ENCODE results near the gene ADGRA1.

ADGRA1 gene

GRCh38 chr10:133090101-133090500 lies 2.4 kb downstream of the ADGRA1 start:
- Histone ChIP-seq H3K9me3 (ENCODE audit: control insufficient read depth, low read length) (no peaks in the 10 kb centered on the region), H3K9ac (ENCODE audit: low read length) (no peak overlapping the region), H3K4me3 (ENCODE audit: low read length) (no peak overlapping the region), H3K4me1 (ENCODE audit: control insufficient read depth, insufficient read depth, low read length) (no peaks in the 10 kb centered on the region), H3K27me3 (replicated peaks; ENCODE audit: control insufficient read depth, insufficient read depth, low read length) (peaks cover 49% of the 10 kb centered on the region), H3K36me3 (ENCODE audit: control insufficient read depth, insufficient read depth, low read length, severe bottlenecking) (no peaks in the 10 kb centered on the region)
- no peak for DNase-seq (ENCODE audit: low read depth)

- Histone ChIP-seq H3K4me3 (ENCODE audit: low read length) (no peak overlapping the region), H3K27me3 (replicated peaks; ENCODE audit: control insufficient read depth, insufficient read depth, low read length) (peaks cover 53% of the 10 kb centered on the region), H3K9ac (ENCODE audit: low read length) (no peak overlapping the region), H3K36me3 (ENCODE audit: control insufficient read depth, insufficient read depth, low read length, severe bottlenecking) (no peaks in the 10 kb centered on the region), H3K4me1 (ENCODE audit: control insufficient read depth, insufficient read depth, low read length) (no peaks in the 10 kb centered on the region), H3K9me3 (ENCODE audit: control insufficient read depth, low read length) (no peaks in the 10 kb centered on the region)
- DNase-seq (ENCODE audit: low read depth) = no peak
Measured at GRCh38 chr10:133090654-133091053, 2.9 kb downstream of the ADGRA1 start.

- H3K4me1 ChIP-seq (ENCODE audit: control insufficient read depth, insufficient read depth, low read length) = no peaks in the 10 kb centered on the region
- no peak overlapping the region for H3K4me3 ChIP-seq (ENCODE audit: low read length)
- no peak for DNase-seq (ENCODE audit: low read depth)
- H3K9ac ChIP-seq (ENCODE audit: low read length) = no peak overlapping the region
- H3K27me3 ChIP-seq (replicated peaks; ENCODE audit: control insufficient read depth, insufficient read depth, low read length) = peaks cover 51% of the 10 kb centered on the region
- H3K36me3 ChIP-seq (ENCODE audit: control insufficient read depth, insufficient read depth, low read length, severe bottlenecking) = no peaks in the 10 kb centered on the region
- H3K9me3 ChIP-seq (ENCODE audit: control insufficient read depth, low read length) = no peaks in the 10 kb centered on the region
Measured at GRCh38 chr10:133091316-133091715, 3.6 kb downstream of the ADGRA1 start.

DNA sequence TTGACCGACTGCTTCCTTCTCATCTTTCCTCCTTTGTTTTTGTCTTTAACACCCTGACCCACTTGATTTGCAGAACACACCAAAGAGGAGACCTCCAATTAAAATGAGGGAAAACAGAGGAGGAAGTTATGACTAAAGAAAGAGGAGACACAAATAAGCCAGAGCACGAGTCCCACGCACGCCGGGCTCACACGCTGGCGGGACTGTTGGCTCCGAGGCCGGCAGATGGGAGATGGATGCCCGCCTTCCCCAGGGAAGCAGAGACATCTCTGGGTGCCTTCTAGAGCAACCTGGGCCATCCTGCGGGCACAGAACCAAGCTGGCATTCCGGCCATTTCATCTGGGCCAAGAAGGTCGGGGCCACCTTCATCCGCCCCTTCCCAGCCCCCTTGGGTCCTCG lies 5.6 kb downstream of the ADGRA1 start:
- no peak overlapping the region for H3K4me3 ChIP-seq (ENCODE audit: low read length)
- no peak for DNase-seq (ENCODE audit: low read depth)
- H3K9me3 ChIP-seq (ENCODE audit: control insufficient read depth, low read length) = no peaks in the 10 kb centered on the region

GRCh38 chr10:133094286-133094685 lies 6.6 kb downstream of the ADGRA1 start:
- Histone ChIP-seq H3K36me3 (ENCODE audit: control insufficient read depth, insufficient read depth, low read length, severe bottlenecking) (no peaks in the 10 kb centered on the region), H3K9me3 (ENCODE audit: control insufficient read depth, low read length) (no peaks in the 10 kb centered on the region), H3K4me3 (ENCODE audit: low read length) (no peak overlapping the region), H3K27me3 (replicated peaks; ENCODE audit: control insufficient read depth, insufficient read depth, low read length) (peaks cover 53% of the 10 kb centered on the region), H3K4me1 (ENCODE audit: control insufficient read depth, insufficient read depth, low read length) (no peaks in the 10 kb centered on the region), H3K9ac (ENCODE audit: low read length) (no peak overlapping the region)
- DNase-seq (ENCODE audit: low read depth) = no peak

More for the DNA sequence above, 5.6 kb downstream of the ADGRA1 start:
- no peak overlapping the region for H3K9ac ChIP-seq (ENCODE audit: low read length)
- no peaks in the 10 kb centered on the region for H3K36me3 ChIP-seq (ENCODE audit: control insufficient read depth, insufficient read depth, low read length, severe bottlenecking)
- no peaks in the 10 kb centered on the region for H3K4me1 ChIP-seq (ENCODE audit: control insufficient read depth, insufficient read depth, low read length)
- peaks cover 50% of the 10 kb centered on the region for H3K27me3 ChIP-seq (replicated peaks; ENCODE audit: control insufficient read depth, insufficient read depth, low read length)

DNA sequence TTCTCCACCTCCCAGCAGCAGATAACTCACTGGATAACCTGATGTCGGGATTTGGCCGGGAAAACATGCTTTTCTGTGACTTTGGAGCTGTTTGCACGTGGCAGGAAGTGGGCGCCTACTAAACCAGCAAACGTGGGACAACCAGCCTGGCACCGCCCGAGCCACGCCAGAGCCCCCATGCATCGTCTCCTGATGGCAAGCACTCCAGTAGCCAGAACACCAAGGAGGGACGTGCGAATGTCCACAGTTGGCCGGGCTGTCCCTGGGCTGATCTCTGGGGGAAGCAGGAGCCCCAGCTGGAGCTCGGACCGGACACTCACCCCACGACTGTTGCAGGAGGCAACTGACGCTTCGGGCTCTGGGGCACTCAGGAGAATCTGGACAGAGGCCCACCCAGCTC lies 7.1 kb downstream of the ADGRA1 start:
- Histone ChIP-seq H3K4me3 (ENCODE audit: low read length) (no peak overlapping the region), H3K27me3 (replicated peaks; ENCODE audit: control insufficient read depth, insufficient read depth, low read length) (peaks cover 52% of the 10 kb centered on the region), H3K36me3 (ENCODE audit: control insufficient read depth, insufficient read depth, low read length, severe bottlenecking) (no peaks in the 10 kb centered on the region), H3K9me3 (ENCODE audit: control insufficient read depth, low read length) (no peaks in the 10 kb centered on the region), H3K9ac (ENCODE audit: low read length) (no peak overlapping the region), H3K4me1 (ENCODE audit: control insufficient read depth, insufficient read depth, low read length) (no peaks in the 10 kb centered on the region)
- DNase-seq (ENCODE audit: low read depth) = no peak

GRCh38 chr10:133095586-133095985 lies 7.9 kb downstream of the ADGRA1 start:
- Histone ChIP-seq H3K9me3 (ENCODE audit: control insufficient read depth, low read length) (no peaks in the 10 kb centered on the region), H3K4me1 (ENCODE audit: control insufficient read depth, insufficient read depth, low read length) (no peaks in the 10 kb centered on the region), H3K36me3 (ENCODE audit: control insufficient read depth, insufficient read depth, low read length, severe bottlenecking) (no peaks in the 10 kb centered on the region), H3K4me3 (ENCODE audit: low read length) (no peak overlapping the region), H3K27me3 (replicated peaks; ENCODE audit: control insufficient read depth, insufficient read depth, low read length) (peaks cover 48% of the 10 kb centered on the region), H3K9ac (ENCODE audit: low read length) (no peak overlapping the region)
- no peak for DNase-seq (ENCODE audit: low read depth)

DNA sequence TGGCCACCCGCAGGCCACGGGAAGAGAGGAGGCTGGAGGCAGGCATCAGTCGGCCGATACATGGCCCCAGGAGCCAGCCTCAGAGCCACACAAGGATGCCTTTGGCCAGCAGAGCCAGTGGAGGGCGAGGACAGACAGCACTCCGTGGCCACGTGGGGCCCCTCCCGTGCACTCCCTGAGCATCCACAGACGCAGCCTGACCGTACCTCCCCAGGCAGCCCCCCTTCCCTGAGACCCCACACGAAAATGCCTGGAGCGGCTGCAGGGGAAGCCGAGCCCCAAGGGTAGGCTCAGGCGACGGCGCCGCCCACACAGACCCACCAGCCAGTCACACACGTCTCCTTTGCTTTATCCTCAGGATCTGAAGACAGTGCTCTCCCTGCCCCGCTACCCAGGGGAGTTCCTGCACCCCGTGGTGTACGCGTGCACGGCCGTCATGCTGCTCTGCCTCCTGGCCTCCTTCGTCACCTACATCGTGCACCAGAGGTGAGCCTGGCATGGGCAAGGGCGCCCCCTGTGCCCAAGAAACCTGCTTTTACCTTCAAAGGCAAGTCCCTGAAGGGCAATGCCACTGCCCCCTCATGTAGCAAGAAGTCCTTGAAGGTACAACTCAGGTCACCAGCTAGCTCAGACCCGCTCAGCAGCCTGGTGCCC lies 9.0 kb downstream of the ADGRA1 start:
- no peak for DNase-seq (ENCODE audit: low read depth)
- Histone ChIP-seq H3K9ac (ENCODE audit: low read length) (no peak overlapping the region), H3K36me3 (ENCODE audit: control insufficient read depth, insufficient read depth, low read length, severe bottlenecking) (no peaks in the 10 kb centered on the region), H3K4me1 (ENCODE audit: control insufficient read depth, insufficient read depth, low read length) (no peaks in the 10 kb centered on the region), H3K27me3 (replicated peaks; ENCODE audit: control insufficient read depth, insufficient read depth, low read length) (peaks cover 55% of the 10 kb centered on the region), H3K4me3 (ENCODE audit: low read length) (no peak overlapping the region), H3K9me3 (ENCODE audit: control insufficient read depth, low read length) (no peaks in the 10 kb centered on the region)

GRCh38 chr10:133097418-133097817 lies 9.7 kb downstream of the ADGRA1 start:
- H3K27me3 ChIP-seq (replicated peaks; ENCODE audit: control insufficient read depth, insufficient read depth, low read length) = peaks cover 60% of the 10 kb centered on the region
- H3K4me3 ChIP-seq (ENCODE audit: low read length) = no peak overlapping the region
- no peak overlapping the region for H3K9ac ChIP-seq (ENCODE audit: low read length)
- H3K36me3 ChIP-seq (ENCODE audit: control insufficient read depth, insufficient read depth, low read length, severe bottlenecking) = no peaks in the 10 kb centered on the region
- DNase-seq (ENCODE audit: low read depth) = no peak
- H3K4me1 ChIP-seq (ENCODE audit: control insufficient read depth, insufficient read depth, low read length) = no peaks in the 10 kb centered on the region
- no peaks in the 10 kb centered on the region for H3K9me3 ChIP-seq (ENCODE audit: control insufficient read depth, low read length)

- no peak overlapping the region for H3K9ac ChIP-seq (ENCODE audit: low read length)
Measured at GRCh38 chr10:133097961-133098360, 10.2 kb downstream of the ADGRA1 start.

GRCh38 chr10:133098426-133099124 lies 10.9 kb downstream of the ADGRA1 start:
- no peaks in the 10 kb centered on the region for H3K36me3 ChIP-seq (ENCODE audit: control insufficient read depth, insufficient read depth, low read length, severe bottlenecking)
- H3K4me3 ChIP-seq (ENCODE audit: low read length) = no peak overlapping the region
- H3K4me1 ChIP-seq (ENCODE audit: control insufficient read depth, insufficient read depth, low read length) = no peaks in the 10 kb centered on the region
- no peak overlapping the region for H3K9ac ChIP-seq (ENCODE audit: low read length)
- peaks cover 62% of the 10 kb centered on the region for H3K27me3 ChIP-seq (replicated peaks; ENCODE audit: control insufficient read depth, insufficient read depth, low read length)
- H3K9me3 ChIP-seq (ENCODE audit: control insufficient read depth, low read length) = no peaks in the 10 kb centered on the region
- DNase-seq (ENCODE audit: low read depth) = no peak

More at GRCh38 chr10:133097961-133098360, 10.2 kb downstream of the ADGRA1 start:
- no peaks in the 10 kb centered on the region for H3K36me3 ChIP-seq (ENCODE audit: control insufficient read depth, insufficient read depth, low read length, severe bottlenecking)
- no peak for DNase-seq (ENCODE audit: low read depth)
- peaks cover 60% of the 10 kb centered on the region for H3K27me3 ChIP-seq (replicated peaks; ENCODE audit: control insufficient read depth, insufficient read depth, low read length)
- H3K4me1 ChIP-seq (ENCODE audit: control insufficient read depth, insufficient read depth, low read length) = no peaks in the 10 kb centered on the region
- H3K4me3 ChIP-seq (ENCODE audit: low read length) = no peak overlapping the region
- H3K9me3 ChIP-seq (ENCODE audit: control insufficient read depth, low read length) = no peaks in the 10 kb centered on the region
